ENCODE results near the gene BIRC3. TPM values are rescaled to one million over a fixed set of nuclear protein-coding genes. Genes with fewer than 3 reads are reported as not detected.

Gene BIRC3
- total and polyA plus RNA-seq, 2 donors (not counting 1 experiment from before 2014, with no cell fraction given) = 107 to 428 TPM

DNA sequence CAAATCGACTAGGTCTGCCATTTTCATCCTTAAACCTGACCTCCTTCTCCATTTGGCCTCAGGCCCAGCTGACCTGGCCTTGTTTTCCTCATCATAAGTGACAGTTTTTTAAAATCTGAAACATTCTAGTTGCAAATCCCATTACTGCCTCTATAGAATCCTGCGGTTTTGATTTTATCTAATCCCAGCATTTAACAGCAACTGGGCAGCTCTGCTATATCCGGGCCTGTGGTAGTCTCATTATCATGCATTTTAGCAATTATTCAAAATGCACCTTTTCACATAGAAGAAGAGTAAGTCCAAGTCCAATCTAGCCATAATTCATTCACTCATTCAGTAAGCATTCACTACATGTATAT lies 28.6 kb upstream of the BIRC3 start:
- 86% methylated on average over 3 of the region's 3 CpGs for WGBS (ENCODE audit: insufficient coverage)
- TF ChIP-seq, protein P1, sequence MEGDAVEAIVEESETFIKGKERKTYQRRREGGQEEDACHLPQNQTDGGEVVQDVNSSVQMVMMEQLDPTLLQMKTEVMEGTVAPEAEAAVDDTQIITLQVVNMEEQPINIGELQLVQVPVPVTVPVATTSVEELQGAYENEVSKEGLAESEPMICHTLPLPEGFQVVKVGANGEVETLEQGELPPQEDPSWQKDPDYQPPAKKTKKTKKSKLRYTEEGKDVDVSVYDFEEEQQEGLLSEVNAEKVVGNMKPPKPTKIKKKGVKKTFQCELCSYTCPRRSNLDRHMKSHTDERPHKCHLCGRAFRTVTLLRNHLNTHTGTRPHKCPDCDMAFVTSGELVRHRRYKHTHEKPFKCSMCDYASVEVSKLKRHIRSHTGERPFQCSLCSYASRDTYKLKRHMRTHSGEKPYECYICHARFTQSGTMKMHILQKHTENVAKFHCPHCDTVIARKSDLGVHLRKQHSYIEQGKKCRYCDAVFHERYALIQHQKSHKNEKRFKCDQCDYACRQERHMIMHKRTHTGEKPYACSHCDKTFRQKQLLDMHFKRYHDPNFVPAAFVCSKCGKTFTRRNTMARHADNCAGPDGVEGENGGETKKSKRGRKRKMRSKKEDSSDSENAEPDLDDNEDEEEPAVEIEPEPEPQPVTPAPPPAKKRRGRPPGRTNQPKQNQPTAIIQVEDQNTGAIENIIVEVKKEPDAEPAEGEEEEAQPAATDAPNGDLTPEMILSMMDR (IDR thresholded peaks at IDR 0.05) = no peak
- TF ChIP-seq EZH2 (IDR thresholded peaks at IDR 0.05; ENCODE audit: borderline replicate concordance, insufficient read depth, low read depth, low read length, poor library complexity, severe bottlenecking) = no peak
- DNase-seq (no peak), ATAC-seq (ENCODE audit: low read depth) (no peak)
- Mint-ChIP-seq H3K4me1 (peaks cover 48% of the 10 kb centered on the region), H3K27me3 (no peaks in the 10 kb centered on the region), H3K4me3 (peak overlapping the region; percentile 64), H3K27ac (peak overlapping the region; percentile 28), H3K9me3 (ENCODE audit: insufficient read depth) (no peaks in the 10 kb centered on the region)
- no peaks in the 10 kb centered on the region for H4K20me1 ChIP-seq (ENCODE audit: control insufficient read depth, insufficient read depth, low read length, poor library complexity, severe bottlenecking)
- H2AFZ ChIP-seq (ENCODE audit: insufficient read depth, low read depth, low read length, poor library complexity, severe bottlenecking) = peak overlapping the region; percentile 75
- intact Hi-C loops (cut with micrococcal nuclease) = loop anchor here (1.0 to 5.0 kb wide), 8 partner anchors 30 to 379 kb away; partner anchors contain the start of genes BIRC2 and TMEM123
- H3K27ac ChIP-seq (ENCODE audit: low read length in 2 of 2) = no peak overlapping the region
- no peaks in the 10 kb centered on the region for H3K9me3 ChIP-seq (ENCODE audit: control extremely low read depth in 1 of 3, control insufficient read depth in 2 of 3, insufficient read depth in 1 of 3, low read length in 2 of 3)
- CTCF ChIA-PET = interaction anchor here (0.6 to 10.1 kb wide), 26 partner anchors 9 to 378 kb away, joined by 3 to 588 read pairs (median 4); partner anchors contain the start of genes BIRC2 and BIRC3
- H3K4me3 ChIP-seq (ENCODE audit: control extremely low read depth in 1 of 5, extremely low read depth in 1 of 5, insufficient read depth in 1 of 5, low read depth in 2 of 5, low read length in 4 of 5) = peak overlapping the region in 4 of 5 experiments; percentile 27 to 70 (median 40)
- no peak overlapping the region for H3K9ac ChIP-seq (ENCODE audit: low read length)
- POLR2A ChIA-PET = interaction anchor here (0.7 to 1.5 kb wide), 2 partner anchors 25 to 29 kb away, joined by 4 to 7 read pairs; no protein-coding TSS in a partner anchor
- H3K4me1 ChIP-seq (ENCODE audit: control insufficient read depth in 2 of 2, insufficient read depth in 2 of 2, low read length in 2 of 2) = peaks cover 30 to 37% of the 10 kb centered on the region in 2 donors
- peaks cover 52% of the 10 kb centered on the region for H3K79me2 ChIP-seq (ENCODE audit: control insufficient read depth, insufficient read depth, low read length)
- H3K27me3 ChIP-seq (replicated peaks in 1 of 4; ENCODE audit: control extremely low read depth in 1 of 4, control insufficient read depth in 3 of 4, insufficient read depth in 4 of 4, low read length in 3 of 4) = no peaks in the 10 kb centered on the region
- peak overlapping the region; percentile 79 for H3K4me2 ChIP-seq (replicated peaks; ENCODE audit: low read depth, low read length, poor library complexity, severe bottlenecking)
- no peaks in the 10 kb centered on the region for H3K36me3 ChIP-seq (replicated peaks in 1 of 2; ENCODE audit: control extremely low read depth in 1 of 2, control insufficient read depth in 1 of 2, extremely low read depth in 1 of 2, insufficient read depth in 2 of 2, low read length in 1 of 2)

DNA sequence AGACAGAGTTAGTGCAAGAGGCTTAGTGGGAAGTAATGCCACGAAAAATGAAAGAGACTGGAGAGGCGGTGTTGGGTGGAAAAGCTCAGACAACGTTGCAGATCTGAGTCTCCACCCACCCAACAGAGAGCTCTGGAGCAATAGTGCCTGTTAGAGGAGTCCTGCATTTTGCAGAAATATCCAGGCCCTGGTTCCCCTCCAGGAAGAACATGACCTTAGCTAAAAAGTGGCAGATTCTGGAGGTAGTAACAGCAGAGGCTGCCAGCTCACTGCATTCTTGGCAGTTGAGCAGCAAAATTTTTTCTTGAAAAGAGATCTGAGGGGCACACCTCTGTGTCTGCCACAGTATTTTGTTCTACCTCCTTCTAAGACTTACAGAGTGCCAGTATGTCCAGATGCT lies 27.7 kb upstream of the BIRC3 start:
- no peaks in the 10 kb centered on the region for H3K36me3 ChIP-seq (replicated peaks in 1 of 2; ENCODE audit: control extremely low read depth in 1 of 2, control insufficient read depth in 1 of 2, extremely low read depth in 1 of 2, insufficient read depth in 2 of 2, low read length in 1 of 2)
- no peak overlapping the region for H3K27ac ChIP-seq (ENCODE audit: low read length in 2 of 2)
- intact Hi-C loops (cut with micrococcal nuclease) = loop anchor here (5.0 kb wide), 2 partner anchors 163 to 378 kb away; partner anchors contain the start of gene TMEM123
- no peak overlapping the region for H3K9ac ChIP-seq (ENCODE audit: low read length)
- WGBS (ENCODE audit: insufficient coverage) = 37% methylated on average over 3 of the region's 3 CpGs
- ChIA-PET CTCF (interaction anchor here (0.7 to 10.1 kb wide), 18 partner anchors 12 to 377 kb away, joined by 3 to 588 read pairs (median 10); partner anchors contain the start of genes BIRC2 and BIRC3), POLR2A (interaction anchor here (0.6 to 1.3 kb wide), 3 partner anchors 28 to 50 kb away, joined by 3 to 5 read pairs (median 4); no protein-coding TSS in a partner anchor)
- Mint-ChIP-seq H3K4me1 (peaks cover 56% of the 10 kb centered on the region), H3K27me3 (no peaks in the 10 kb centered on the region), H3K9me3 (ENCODE audit: insufficient read depth) (no peaks in the 10 kb centered on the region), H3K27ac (no peak overlapping the region), H3K4me3 (no peak overlapping the region)
- no peak for ATAC-seq (ENCODE audit: low read depth)
- no peaks in the 10 kb centered on the region for H3K9me3 ChIP-seq (ENCODE audit: control extremely low read depth in 1 of 3, control insufficient read depth in 2 of 3, insufficient read depth in 1 of 3, low read length in 2 of 3)
- no peaks in the 10 kb centered on the region for H4K20me1 ChIP-seq (ENCODE audit: control insufficient read depth, insufficient read depth, low read length, poor library complexity, severe bottlenecking)
- H3K4me1 ChIP-seq (ENCODE audit: control insufficient read depth in 2 of 2, insufficient read depth in 2 of 2, low read length in 2 of 2) = peaks cover 36 to 39% of the 10 kb centered on the region in 2 donors
- no peak for DNase-seq
- peak overlapping the region; percentile 47 for H2AFZ ChIP-seq (ENCODE audit: insufficient read depth, low read depth, low read length, poor library complexity, severe bottlenecking)
- H3K79me2 ChIP-seq (ENCODE audit: control insufficient read depth, insufficient read depth, low read length) = peaks cover 61% of the 10 kb centered on the region
- TF ChIP-seq, protein P1 (IDR thresholded peaks at IDR 0.05) = no peak
- no peak for TF ChIP-seq EZH2 (IDR thresholded peaks at IDR 0.05; ENCODE audit: borderline replicate concordance, insufficient read depth, low read depth, low read length, poor library complexity, severe bottlenecking)
- H3K4me2 ChIP-seq (replicated peaks; ENCODE audit: low read depth, low read length, poor library complexity, severe bottlenecking) = no peak overlapping the region
- no peaks in the 10 kb centered on the region for H3K27me3 ChIP-seq (replicated peaks in 1 of 4; ENCODE audit: control extremely low read depth in 1 of 4, control insufficient read depth in 3 of 4, insufficient read depth in 4 of 4, low read length in 3 of 4)
- no peak overlapping the region for H3K4me3 ChIP-seq (ENCODE audit: control extremely low read depth in 1 of 5, extremely low read depth in 1 of 5, insufficient read depth in 1 of 5, low read depth in 2 of 5, low read length in 4 of 5)

All from B cell (primary cell).